Renal cortex interstitium (tissue), 11 donors: Measurements from ENCODE around the gene HLCS. TPM values are rescaled to one million over a fixed set of nuclear protein-coding genes. Genes with fewer than 3 reads are reported as not detected.

Experiments
- DNase-seq, 11 donors: peaks; one replicate each; pipeline ENCODE4 v3.0.0-alpha.2; 2013; ENCODE audit warnings: low read depth in 9 of 11, low spot score in 4 of 11; ENCODE audit errors: extremely low read depth in 1 of 11
- polyA plus RNA-seq, 3 donors: library from polyadenylated mRNA; unstranded; fragments of 120-200 nt; gene quantifications; one replicate each; pipeline ENCODE4 v1.2.1, GENCODE V29; 2013; ENCODE audit not compliant: insufficient read length in 3 of 3

The HLCS gene
- polyA plus RNA-seq, 3 donors, result 14.2 to 16.5 (median 16.2) TPM

DNA sequence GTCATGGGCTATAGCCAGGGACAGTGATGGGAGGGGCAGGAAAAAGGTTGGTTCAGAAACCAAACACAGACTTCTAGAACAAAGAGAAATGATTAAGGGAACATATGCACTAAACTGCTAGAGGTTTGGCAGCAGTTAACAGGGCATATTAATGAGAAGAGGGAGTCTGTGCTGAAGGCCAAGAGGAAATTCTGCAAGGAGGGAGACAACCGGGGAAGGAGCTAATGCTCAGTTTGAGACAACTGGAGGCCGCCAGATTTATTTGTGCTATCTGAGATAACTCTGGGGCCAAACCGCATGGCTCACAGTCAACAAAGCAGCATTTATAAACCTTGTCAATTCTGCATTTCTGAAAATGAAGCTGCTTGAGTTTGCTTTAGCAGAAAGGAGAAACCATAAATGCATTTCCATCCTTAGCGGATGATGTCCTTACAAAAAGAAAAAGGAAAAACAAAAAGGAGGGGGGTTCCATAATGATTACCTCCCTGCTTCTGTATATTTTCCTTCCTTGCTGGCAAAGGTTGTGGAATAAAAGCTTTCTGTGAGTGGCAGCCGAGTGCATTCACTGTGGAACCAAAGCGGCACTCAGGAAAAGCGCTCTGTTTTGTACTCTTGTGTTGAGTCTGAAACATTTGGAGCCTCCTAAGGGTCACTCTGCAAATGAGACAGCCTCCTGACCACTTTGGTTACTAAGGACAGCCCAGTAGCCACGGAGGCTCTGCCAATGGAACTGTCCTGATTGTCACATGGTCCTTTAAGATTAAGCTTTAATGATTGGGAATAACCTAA, 197.2 kb downstream of the HLCS start:
- DNase-seq, result peak in 1 of 11 donors; percentile 43

- no peak for DNase-seq
Observed at GRCh38 chr21:36768496-36768895, 198.0 kb downstream of the HLCS start.

- DNase-seq, result no peak
Observed at GRCh38 chr21:36767096-36767495, 199.4 kb downstream of the HLCS start.

GRCh38 chr21:36766511-36766910, 200.0 kb downstream of the HLCS start:
- DNase-seq, result no peak

- DNase-seq, result no peak
Observed at GRCh38 chr21:36765229-36765628, 201.2 kb downstream of the HLCS start.

- no peak for DNase-seq
Observed at GRCh38 chr21:36763305-36763704, 203.2 kb downstream of the HLCS start.

- no peak for DNase-seq
Observed at GRCh38 chr21:36762642-36763041, 203.8 kb downstream of the HLCS start.

DNA sequence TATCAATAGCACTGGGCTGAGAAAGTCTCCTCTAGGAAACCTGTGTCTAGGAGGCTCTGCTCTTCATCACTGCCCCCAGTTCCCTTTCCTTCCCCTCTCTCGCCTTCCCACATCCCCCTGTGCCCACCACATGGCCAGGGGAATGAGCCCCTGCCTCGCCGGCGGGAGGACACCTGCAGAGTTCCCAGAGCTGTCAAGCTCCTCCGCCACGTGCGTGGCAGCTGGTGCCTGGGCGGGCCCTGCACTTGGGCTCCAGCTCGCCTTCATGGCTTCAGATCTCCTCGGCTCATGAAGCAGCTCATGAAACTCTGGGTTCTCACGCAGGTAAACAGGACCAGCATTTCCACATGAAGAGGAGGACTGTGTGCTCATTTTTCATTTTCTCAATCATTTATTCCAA, 204.8 kb downstream of the HLCS start:
- DNase-seq, result no peak

GRCh38 chr21:36759348-36760083, 207.0 kb downstream of the HLCS start:
- DNase-seq, result no peak

DNA sequence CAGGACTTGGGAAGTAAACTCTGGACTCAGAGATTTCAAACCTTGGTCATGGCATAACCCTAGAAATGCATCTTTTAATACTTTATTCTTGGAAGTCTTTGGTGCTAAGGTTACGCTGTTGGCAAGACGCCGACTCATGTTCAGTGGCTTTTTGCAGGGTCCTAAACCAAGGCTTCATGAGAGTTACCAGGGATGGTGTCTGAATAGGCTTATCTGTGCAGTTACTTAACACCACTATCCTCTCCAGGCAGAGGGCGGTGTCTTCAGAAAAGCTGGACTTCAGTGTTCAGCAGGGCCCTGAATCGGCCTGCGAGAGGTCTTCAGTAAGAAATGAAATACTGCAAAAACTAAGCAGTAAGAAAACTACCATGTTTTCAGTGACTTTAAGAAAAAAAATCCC, 209.3 kb downstream of the HLCS start:
- DNase-seq, result no peak

GRCh38 chr21:36756527-36756926, 209.9 kb downstream of the HLCS start:
- no peak for DNase-seq

DNA sequence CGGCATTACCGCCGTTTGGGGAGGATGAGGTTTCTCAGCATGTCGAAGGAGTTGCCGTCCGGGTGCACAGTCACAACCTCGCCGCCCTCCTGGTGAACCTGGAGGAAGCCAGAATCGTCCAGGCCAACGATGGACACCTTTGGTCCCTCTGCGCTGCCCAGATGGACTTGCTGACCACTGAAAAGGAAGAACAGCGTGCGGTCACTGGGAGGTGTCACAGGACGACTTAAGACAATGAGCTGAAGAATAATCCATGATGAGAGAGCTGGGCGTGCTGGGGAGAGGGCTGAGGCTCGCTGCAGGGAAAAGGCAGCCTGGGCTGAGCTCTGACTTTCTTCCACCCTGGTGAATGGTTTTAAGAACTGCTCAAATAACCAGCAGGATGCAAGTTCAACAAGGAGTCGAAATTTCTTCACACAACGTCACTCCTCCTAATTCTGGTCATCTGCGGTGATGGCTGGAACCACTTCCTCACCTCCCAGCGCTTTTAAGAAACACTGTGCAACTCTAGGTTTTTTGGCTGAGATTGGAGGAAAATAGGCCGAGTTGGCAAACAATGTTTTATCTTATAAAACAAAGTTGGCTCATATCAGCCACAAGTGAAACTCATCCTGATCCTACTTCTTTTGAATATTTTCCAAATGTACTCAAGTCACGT, 212.1 kb downstream of the HLCS start:
- DNase-seq, result no peak

DNA sequence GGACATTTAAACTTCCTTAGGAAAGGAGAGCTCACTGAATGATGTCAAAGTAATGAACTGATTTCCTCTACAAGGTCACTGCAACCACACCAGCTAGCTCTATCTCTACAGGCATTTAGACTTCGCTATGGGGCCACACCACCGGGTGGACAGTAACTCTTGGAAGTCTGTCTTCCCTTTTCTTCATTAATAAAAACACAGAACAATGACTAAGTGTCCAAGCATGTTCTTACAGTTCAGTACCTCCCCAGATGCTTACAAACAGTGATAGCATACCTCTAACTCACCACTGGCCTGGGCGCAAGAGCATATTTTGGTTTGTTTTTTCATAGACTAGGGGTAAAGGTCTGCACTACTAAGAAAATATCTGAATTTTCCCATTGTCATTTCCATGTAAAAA, 212.9 kb downstream of the HLCS start:
- DNase-seq, result no peak

DNA sequence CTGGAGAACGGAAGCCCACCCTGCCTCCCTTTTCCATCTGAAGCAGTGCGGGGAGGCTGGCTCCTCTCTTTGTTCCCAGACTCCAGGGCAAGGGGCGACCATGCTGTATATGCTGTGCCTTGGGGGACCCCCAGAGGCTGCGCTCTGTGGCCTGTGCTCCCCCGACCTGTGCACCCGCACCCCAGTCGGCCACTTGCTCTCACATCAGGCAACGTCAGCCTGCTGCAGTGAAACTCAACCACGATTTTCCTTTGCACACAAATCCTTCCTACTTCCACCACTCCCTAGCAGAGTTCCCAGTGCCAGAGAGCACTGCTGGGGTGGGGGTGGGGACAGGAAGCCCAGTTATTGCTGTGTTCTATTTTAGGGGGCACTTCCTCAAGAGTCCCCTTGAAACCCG, 215.1 kb downstream of the HLCS start:
- DNase-seq, result no peak

- DNase-seq, result no peak
Observed at GRCh38 chr21:36750576-36750959, 215.9 kb downstream of the HLCS start.

DNA sequence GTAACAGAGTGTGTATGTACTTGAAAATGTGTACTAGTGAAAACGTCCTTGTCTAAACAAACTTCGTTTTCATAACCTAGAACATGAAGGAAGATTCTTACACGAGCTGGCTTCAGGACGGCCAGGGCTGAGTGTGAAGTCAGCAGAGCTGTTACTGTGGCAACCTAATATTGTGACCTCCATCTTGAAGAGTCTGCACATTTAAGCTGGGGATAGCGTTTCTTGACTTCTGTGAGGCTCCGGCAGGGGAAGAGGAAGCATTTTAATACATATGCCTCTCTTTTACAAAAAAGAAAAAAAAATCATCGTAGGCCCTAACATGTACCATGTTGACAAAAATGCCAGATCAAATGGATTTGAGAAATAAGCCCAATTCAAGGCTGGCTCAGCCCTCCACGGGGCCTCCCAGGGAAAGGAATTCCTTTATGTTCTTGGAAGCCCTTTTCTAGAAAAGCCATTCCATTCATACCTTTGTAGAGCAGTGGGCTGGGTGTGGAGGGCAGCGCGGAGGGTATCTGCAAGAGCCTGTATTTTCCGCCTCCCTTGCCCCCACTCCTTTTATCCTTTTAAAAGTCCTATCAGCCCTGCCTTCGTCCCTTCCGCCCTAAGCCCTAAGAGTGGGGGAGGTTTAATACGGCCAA, 216.4 kb downstream of the HLCS start:
- DNase-seq, result peak in 4 of 11 donors; percentile 66 to 75 (median 69)

DNA sequence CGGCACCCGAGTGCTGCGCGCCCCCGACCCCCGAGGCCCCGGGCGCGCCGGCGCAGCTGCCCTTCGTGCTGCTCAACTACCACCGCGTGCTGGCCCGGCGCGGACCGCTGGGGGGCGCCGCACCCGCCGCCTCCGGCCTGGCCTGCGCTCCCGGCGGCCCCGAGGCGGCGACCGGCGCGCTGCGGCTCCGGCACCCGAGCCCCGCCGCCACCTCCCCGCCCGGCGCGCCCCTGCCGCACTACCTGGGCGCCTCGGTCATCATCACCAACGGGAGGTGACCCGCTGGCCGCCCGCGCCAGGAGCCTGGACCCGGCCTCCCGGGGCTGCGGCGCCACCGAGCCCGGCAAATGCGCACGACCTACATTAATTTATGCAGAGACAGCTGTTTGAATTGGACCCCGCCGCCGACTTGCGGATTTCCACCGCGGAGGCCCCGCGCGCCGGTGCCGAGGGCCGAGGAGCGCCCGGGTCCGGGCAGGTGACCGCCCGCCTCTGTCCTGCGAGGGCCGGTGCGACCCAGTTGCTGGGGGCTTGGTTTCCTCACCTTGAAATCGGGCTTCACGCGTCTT, 218.6 kb downstream of the HLCS start:
- peak in 1 of 11 donors; percentile 54 for DNase-seq

GRCh38 chr21:36747041-36747814, 219.2 kb downstream of the HLCS start:
- no peak for DNase-seq

- DNase-seq, result no peak
Observed at GRCh38 chr21:36745459-36745858, 221.0 kb downstream of the HLCS start.
